Measurements from ENCODE around the gene XPOT.

The XPOT gene

DNA sequence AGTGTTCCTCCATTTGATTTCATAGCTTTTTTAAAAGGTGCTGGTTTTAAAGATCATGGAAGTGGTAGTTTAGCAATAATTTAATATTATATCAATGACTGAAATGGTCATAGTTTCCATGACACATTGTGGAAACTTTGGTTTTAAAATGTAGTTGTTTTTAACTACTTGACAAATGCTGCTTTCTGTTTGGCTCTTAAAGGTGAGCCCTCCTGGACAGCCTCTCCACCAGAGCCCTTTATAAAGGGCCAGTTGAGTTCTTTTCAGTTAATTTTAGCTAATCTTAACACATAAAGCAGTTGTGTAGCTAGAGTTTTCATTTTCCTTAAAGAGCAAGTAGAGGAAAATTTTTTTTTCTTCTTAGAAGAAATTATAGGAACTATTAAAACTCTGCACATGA is 14.0 kb downstream of the XPOT start:
- peaks cover 6% of the 10 kb centered on the region for H3K79me2 ChIP-seq (ENCODE audit: control insufficient read depth, insufficient read depth, low read length, unreplicated experiment)
- H3K4me3 ChIP-seq (ENCODE audit: low read depth, low read length): no peak overlapping the region
- H2AFZ ChIP-seq (ENCODE audit: low read length, unreplicated experiment): no peak overlapping the region
- no peaks in the 10 kb centered on the region for H3K4me1 ChIP-seq (ENCODE audit: control insufficient read depth, insufficient read depth, low read length, unreplicated experiment)
- H3K36me3 ChIP-seq (ENCODE audit: insufficient read depth, low read length): peaks cover 70% of the 10 kb centered on the region
- no peaks in the 10 kb centered on the region for H3K27me3 ChIP-seq (ENCODE audit: insufficient read depth, low read length)
- no peak overlapping the region for H3K27ac ChIP-seq (ENCODE audit: low read depth, low read length)

DNA sequence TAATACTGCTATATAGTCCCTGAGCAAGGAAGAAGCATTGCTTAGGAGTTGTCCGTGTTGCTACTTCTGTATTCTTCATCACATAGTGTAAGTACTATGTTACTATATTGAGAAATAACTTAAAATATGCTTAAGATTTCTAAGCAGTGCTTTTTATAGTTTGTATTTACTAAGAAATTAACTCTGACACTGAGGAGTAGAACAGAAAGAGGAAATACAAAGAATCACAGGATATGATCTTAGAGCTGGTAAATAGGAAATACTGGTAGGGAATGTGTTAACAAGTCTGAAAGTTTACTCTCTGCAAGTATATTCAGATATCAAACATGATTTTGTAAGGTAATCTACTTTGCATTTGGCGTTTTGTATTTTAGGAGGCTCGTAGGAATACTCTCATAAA is 15.5 kb downstream of the XPOT start:
- H3K27me3 ChIP-seq (ENCODE audit: insufficient read depth, low read length): no peaks in the 10 kb centered on the region
- no peak overlapping the region for H3K4me3 ChIP-seq (ENCODE audit: low read depth, low read length)
- peaks cover under 1% of the 10 kb centered on the region for H3K79me2 ChIP-seq (ENCODE audit: control insufficient read depth, insufficient read depth, low read length, unreplicated experiment)
- H3K36me3 ChIP-seq (ENCODE audit: insufficient read depth, low read length): peaks cover 72% of the 10 kb centered on the region
- no peak overlapping the region for H3K27ac ChIP-seq (ENCODE audit: low read depth, low read length)
- no peaks in the 10 kb centered on the region for H3K4me1 ChIP-seq (ENCODE audit: control insufficient read depth, insufficient read depth, low read length, unreplicated experiment)
- no peak overlapping the region for H2AFZ ChIP-seq (ENCODE audit: low read length, unreplicated experiment)

GRCh38 chr12:64427988-64428387 is 23.8 kb downstream of the XPOT start:
- H3K36me3 ChIP-seq (ENCODE audit: insufficient read depth, low read length): peaks cover 60% of the 10 kb centered on the region
- no peak overlapping the region for H2AFZ ChIP-seq (ENCODE audit: low read length, unreplicated experiment)
- no peak overlapping the region for H3K27ac ChIP-seq (ENCODE audit: low read depth, low read length)
- no peaks in the 10 kb centered on the region for H3K27me3 ChIP-seq (ENCODE audit: insufficient read depth, low read length)
- no peaks in the 10 kb centered on the region for H3K4me1 ChIP-seq (ENCODE audit: control insufficient read depth, insufficient read depth, low read length, unreplicated experiment)
- H3K79me2 ChIP-seq (ENCODE audit: control insufficient read depth, insufficient read depth, low read length, unreplicated experiment): no peaks in the 10 kb centered on the region
- H3K4me3 ChIP-seq (ENCODE audit: low read depth, low read length): no peak overlapping the region

DNA sequence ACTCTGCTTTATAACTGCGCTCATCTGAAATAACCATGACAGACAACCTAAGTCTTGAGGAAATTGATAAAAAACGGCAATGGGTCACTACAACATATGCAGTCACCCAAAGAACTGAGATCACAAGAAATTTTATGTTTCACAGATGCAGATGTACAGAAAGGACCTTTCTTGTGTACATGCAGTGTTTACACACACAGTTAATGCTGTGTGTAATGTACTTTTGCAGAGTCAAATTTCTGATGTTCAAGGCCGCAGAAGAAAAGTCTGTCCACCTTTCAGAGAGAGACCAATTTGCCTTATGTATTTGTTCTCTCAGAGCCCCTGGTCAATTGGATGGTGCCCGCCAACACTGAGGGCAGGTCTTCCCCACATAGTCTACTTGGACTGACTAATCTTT is 24.8 kb downstream of the XPOT start:
- H3K4me3 ChIP-seq (ENCODE audit: low read depth, low read length): no peak overlapping the region

DNA sequence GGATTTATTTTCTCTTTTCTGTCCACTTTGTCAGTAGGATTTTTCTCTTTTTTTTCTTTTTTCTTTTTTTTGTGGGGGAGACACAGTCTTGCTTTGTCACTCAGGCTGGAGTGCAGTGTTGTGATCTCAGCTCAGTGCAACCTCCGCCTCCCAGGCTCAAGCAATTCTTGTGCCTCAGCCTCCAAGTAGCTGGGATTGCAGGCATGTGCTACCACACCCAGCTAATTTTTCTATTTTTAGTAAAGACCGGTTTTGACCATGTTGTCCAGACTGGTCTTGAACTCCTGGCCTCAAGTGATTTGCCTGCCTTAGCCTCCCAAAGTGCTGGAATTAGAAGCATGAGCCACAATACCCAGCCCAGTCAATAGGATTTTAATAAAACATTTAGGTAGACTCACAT is 26.7 kb downstream of the XPOT start:
- no peaks in the 10 kb centered on the region for H3K79me2 ChIP-seq (ENCODE audit: control insufficient read depth, insufficient read depth, low read length, unreplicated experiment)
- no peak overlapping the region for H3K27ac ChIP-seq (ENCODE audit: low read depth, low read length)
- no peaks in the 10 kb centered on the region for H3K4me1 ChIP-seq (ENCODE audit: control insufficient read depth, insufficient read depth, low read length, unreplicated experiment)
- no peaks in the 10 kb centered on the region for H3K27me3 ChIP-seq (ENCODE audit: insufficient read depth, low read length)
- H3K4me3 ChIP-seq (ENCODE audit: low read depth, low read length): no peak overlapping the region
- H2AFZ ChIP-seq (ENCODE audit: low read length, unreplicated experiment): no peak overlapping the region
- H3K36me3 ChIP-seq (ENCODE audit: insufficient read depth, low read length): peaks cover 67% of the 10 kb centered on the region

More for the DNA sequence above, 24.8 kb downstream of the XPOT start:
- H3K36me3 ChIP-seq (ENCODE audit: insufficient read depth, low read length): peaks cover 69% of the 10 kb centered on the region
- no peaks in the 10 kb centered on the region for H3K4me1 ChIP-seq (ENCODE audit: control insufficient read depth, insufficient read depth, low read length, unreplicated experiment)
- no peak overlapping the region for H2AFZ ChIP-seq (ENCODE audit: low read length, unreplicated experiment)
- H3K79me2 ChIP-seq (ENCODE audit: control insufficient read depth, insufficient read depth, low read length, unreplicated experiment): no peaks in the 10 kb centered on the region
- no peaks in the 10 kb centered on the region for H3K27me3 ChIP-seq (ENCODE audit: insufficient read depth, low read length)
- H3K27ac ChIP-seq (ENCODE audit: low read depth, low read length): no peak overlapping the region

DNA sequence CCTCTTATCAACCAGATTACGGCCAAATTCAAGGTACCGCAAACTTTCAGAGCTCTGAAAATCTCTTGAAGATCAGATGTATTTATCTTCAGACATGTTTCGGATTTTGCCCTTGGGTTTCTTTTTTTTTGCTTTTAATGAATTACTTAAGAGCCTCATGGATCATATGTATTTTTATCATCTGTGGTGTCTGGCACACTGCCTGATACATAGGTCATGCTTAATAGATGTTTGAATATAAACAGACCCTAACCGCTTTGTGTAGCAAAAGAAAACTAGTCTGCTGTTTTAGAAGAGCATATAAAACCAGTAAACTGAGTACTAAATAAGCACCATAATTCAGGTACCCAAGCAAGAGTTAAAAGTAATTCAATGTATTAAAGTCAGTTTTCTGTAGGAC is 27.6 kb downstream of the XPOT start:
- no peak overlapping the region for H3K27ac ChIP-seq (ENCODE audit: low read depth, low read length)
- H3K4me3 ChIP-seq (ENCODE audit: low read depth, low read length): no peak overlapping the region
- H3K79me2 ChIP-seq (ENCODE audit: control insufficient read depth, insufficient read depth, low read length, unreplicated experiment): no peaks in the 10 kb centered on the region
- no peaks in the 10 kb centered on the region for H3K27me3 ChIP-seq (ENCODE audit: insufficient read depth, low read length)
- H2AFZ ChIP-seq (ENCODE audit: low read length, unreplicated experiment): no peak overlapping the region
- H3K4me1 ChIP-seq (ENCODE audit: control insufficient read depth, insufficient read depth, low read length, unreplicated experiment): no peaks in the 10 kb centered on the region
- H3K36me3 ChIP-seq (ENCODE audit: insufficient read depth, low read length): peaks cover 68% of the 10 kb centered on the region

GRCh38 chr12:64433915-64434314 is 29.7 kb downstream of the XPOT start:
- no peak overlapping the region for H2AFZ ChIP-seq (ENCODE audit: low read length, unreplicated experiment)
- H3K27me3 ChIP-seq (ENCODE audit: insufficient read depth, low read length): no peaks in the 10 kb centered on the region
- no peak overlapping the region for H3K4me3 ChIP-seq (ENCODE audit: low read depth, low read length)
- H3K79me2 ChIP-seq (ENCODE audit: control insufficient read depth, insufficient read depth, low read length, unreplicated experiment): no peaks in the 10 kb centered on the region
- peaks cover 64% of the 10 kb centered on the region for H3K36me3 ChIP-seq (ENCODE audit: insufficient read depth, low read length)
- H3K27ac ChIP-seq (ENCODE audit: low read depth, low read length): no peak overlapping the region
- no peaks in the 10 kb centered on the region for H3K4me1 ChIP-seq (ENCODE audit: control insufficient read depth, insufficient read depth, low read length, unreplicated experiment)

- H3K4me3 ChIP-seq (ENCODE audit: low read depth, low read length): no peak overlapping the region
- H3K27me3 ChIP-seq (ENCODE audit: insufficient read depth, low read length): no peaks in the 10 kb centered on the region
- H3K4me1 ChIP-seq (ENCODE audit: control insufficient read depth, insufficient read depth, low read length, unreplicated experiment): no peaks in the 10 kb centered on the region
- peaks cover 5% of the 10 kb centered on the region for H3K79me2 ChIP-seq (ENCODE audit: control insufficient read depth, insufficient read depth, low read length, unreplicated experiment)
- no peak overlapping the region for H3K27ac ChIP-seq (ENCODE audit: low read depth, low read length)
- peaks cover 48% of the 10 kb centered on the region for H3K36me3 ChIP-seq (ENCODE audit: insufficient read depth, low read length)
- H2AFZ ChIP-seq (ENCODE audit: low read length, unreplicated experiment): no peak overlapping the region
Observed at GRCh38 chr12:64440100-64440499, 35.9 kb downstream of the XPOT start.

DNA sequence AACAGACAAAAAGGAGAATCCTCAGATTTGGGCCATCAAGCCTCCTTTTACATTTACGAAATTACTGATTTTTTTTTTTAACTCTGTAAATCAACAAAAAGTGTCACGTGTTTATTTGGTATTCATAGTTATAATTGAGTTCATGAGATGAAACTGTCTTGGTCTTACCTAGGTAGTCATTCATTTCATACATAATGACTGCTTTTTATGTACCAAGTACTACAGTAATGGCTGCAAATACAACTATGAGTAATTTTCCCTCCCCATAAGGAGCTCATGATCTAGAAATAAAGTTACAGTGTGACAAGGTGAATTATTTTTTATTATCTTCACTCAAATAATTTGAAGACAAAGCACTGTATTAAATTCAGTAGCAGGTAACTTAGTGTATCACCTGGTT is 41.3 kb downstream of the XPOT start:
- peaks cover 4% of the 10 kb centered on the region for H3K4me1 ChIP-seq (ENCODE audit: control insufficient read depth, insufficient read depth, low read length, unreplicated experiment)
- H3K27ac ChIP-seq (ENCODE audit: low read depth, low read length): no peak overlapping the region
- H3K27me3 ChIP-seq (ENCODE audit: insufficient read depth, low read length): no peaks in the 10 kb centered on the region
- no peak overlapping the region for H3K4me3 ChIP-seq (ENCODE audit: low read depth, low read length)
- H3K36me3 ChIP-seq (ENCODE audit: insufficient read depth, low read length): peaks cover 39% of the 10 kb centered on the region
- peaks cover 5% of the 10 kb centered on the region for H3K79me2 ChIP-seq (ENCODE audit: control insufficient read depth, insufficient read depth, low read length, unreplicated experiment)
- H2AFZ ChIP-seq (ENCODE audit: low read length, unreplicated experiment): no peak overlapping the region

DNA sequence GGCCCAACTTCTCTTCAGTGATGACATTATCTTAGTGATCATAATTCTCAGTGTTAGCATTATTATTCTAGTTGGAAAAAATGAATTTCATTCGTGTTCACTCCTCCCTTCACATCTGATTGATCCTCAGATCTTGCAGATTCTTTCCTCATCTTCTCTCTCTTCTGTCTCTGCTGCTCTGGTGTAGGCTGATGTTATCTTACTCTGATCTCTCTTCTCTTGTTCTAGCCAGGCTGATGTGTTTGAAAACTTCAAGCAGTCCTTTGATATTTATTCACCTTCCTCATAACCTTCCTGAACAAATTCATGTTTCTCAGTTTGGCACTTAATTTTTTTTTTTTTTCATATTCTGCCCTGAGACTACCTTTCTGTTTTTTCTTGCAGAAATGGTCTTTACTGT is 42.1 kb downstream of the XPOT start:
- Histone ChIP-seq H3K79me2 (ENCODE audit: control insufficient read depth, insufficient read depth, low read length, unreplicated experiment) (no peaks in the 10 kb centered on the region), H3K36me3 (ENCODE audit: insufficient read depth, low read length) (peaks cover 35% of the 10 kb centered on the region)

GRCh38 chr12:64450057-64450640 is 46.0 kb downstream of the XPOT start:
- Histone ChIP-seq H3K4me1 (ENCODE audit: control insufficient read depth, insufficient read depth, low read length, unreplicated experiment) (peaks cover 13% of the 10 kb centered on the region), H3K79me2 (ENCODE audit: control insufficient read depth, insufficient read depth, low read length, unreplicated experiment) (peaks cover 25% of the 10 kb centered on the region), H3K36me3 (ENCODE audit: insufficient read depth, low read length) (peaks cover 19% of the 10 kb centered on the region; the same call in 1 of the 2 replicates), H3K4me3 (ENCODE audit: low read depth, low read length) (peak overlapping the region; percentile 88), H3K27me3 (ENCODE audit: insufficient read depth, low read length) (no peaks in the 10 kb centered on the region), H2AFZ (ENCODE audit: low read length, unreplicated experiment) (no peak overlapping the region), H3K27ac (ENCODE audit: low read depth, low read length) (peak overlapping the region; percentile 98)

More for the DNA sequence above, 42.1 kb downstream of the XPOT start:
- Histone ChIP-seq H3K4me1 (ENCODE audit: control insufficient read depth, insufficient read depth, low read length, unreplicated experiment) (peaks cover 9% of the 10 kb centered on the region), H2AFZ (ENCODE audit: low read length, unreplicated experiment) (no peak overlapping the region), H3K4me3 (ENCODE audit: low read depth, low read length) (no peak overlapping the region), H3K27me3 (ENCODE audit: insufficient read depth, low read length) (no peaks in the 10 kb centered on the region), H3K27ac (ENCODE audit: low read depth, low read length) (no peak overlapping the region)
